Testis (tissue), 3 donors: ENCODE data around the gene FBXO41. TPM values are rescaled to one million over a fixed set of nuclear protein-coding genes. Genes with fewer than 3 reads are reported as not detected.

Experiments
- DNase-seq: peaks from one replicate; pipeline ENCODE4 v3.0.0-alpha.2; 2019
- H3K27ac ChIP-seq, 2 donors: fragments of 200-600 bp; sonication (generic); one replicate each; pipeline ENCODE4 v1.5.1; 2019
- H3K27me3 ChIP-seq: fragments of 200-600 bp; sonication (generic); one replicate; pipeline ENCODE4 v1.5.1; 2019
- H3K36me3 ChIP-seq: fragments of 200-600 bp; sonication (generic); one replicate; pipeline ENCODE4 v1.5.1; 2017; ENCODE audit warnings: low read depth; ENCODE audit errors: missing control alignments
- H3K4me1 ChIP-seq: fragments of 200-600 bp; sonication (generic); one replicate; pipeline ENCODE4 v1.5.1; 2019
- H3K4me3 ChIP-seq, 2 donors: fragments of 200-600 bp; sonication (generic); one replicate each; pipeline ENCODE4 v1.5.1; 2017 to 2019
- H3K9me3 ChIP-seq: fragments of 200-600 bp; sonication (generic); one replicate; pipeline ENCODE4 v1.5.1; 2017
- POLR2A ChIP-seq: fragments of 450-650 bp; IDR thresholded peaks from one replicate; pipeline ENCODE4 v1.6.1; 2017; ENCODE audit warnings: antibody characterized with exemption, mild to moderate bottlenecking, moderate library complexity
- WGBS, 2 donors: methylation state at CpG; one replicate each; pipeline ENCODE4 v1.1.5; 2018; 5-methylcytosine and 5-hydroxymethylcytosine counted together
- intact Hi-C: fragments of 100-400 bp; cut with DNase I; formaldehyde crosslinking; loops from one replicate; pipeline ENCODE4 v1.15.1; 2023; ENCODE audit warnings: low total_unique reads
- polyA plus RNA-seq: library from polyadenylated mRNA; stranded (reverse); fragments of 350-450 nt; fragmentation: Illumina TruSeq; extraction: RNeasy Lipid Tissue Mini Kit (QIAGEN cat#74804); gene quantifications from one replicate; pipeline ENCODE4 v1.2.3, GENCODE V29; 2014; ENCODE audit warnings: low read depth, low replicate concordance; ENCODE audit not compliant: insufficient read depth
- total RNA-seq, 2 donors: library from RNA; depleted of rRNA; stranded (reverse); fragments of >200 nt; gene quantifications; one replicate each; pipeline ENCODE4 v1.2.3, GENCODE V29; 2016
- TF ChIP-seq, protein P1 (sequence below), 3 experiments: fragments of 450-650 bp in 2 of 3; fragments of 200-600 bp in 1 of 3; sonication (generic) in 1 of 3; IDR thresholded peaks; one replicate each; pipeline ENCODE4 v1.5.1; 2016 to 2019; ENCODE audit warnings: antibody characterized with exemption in 3 of 3, mild to moderate bottlenecking in 2 of 3, moderate library complexity in 1 of 3

FBXO41 gene
- total and polyA plus RNA-seq, 3 donors from 2014 or later = 4.9 to 12.4 (median 11.1) TPM

DNA sequence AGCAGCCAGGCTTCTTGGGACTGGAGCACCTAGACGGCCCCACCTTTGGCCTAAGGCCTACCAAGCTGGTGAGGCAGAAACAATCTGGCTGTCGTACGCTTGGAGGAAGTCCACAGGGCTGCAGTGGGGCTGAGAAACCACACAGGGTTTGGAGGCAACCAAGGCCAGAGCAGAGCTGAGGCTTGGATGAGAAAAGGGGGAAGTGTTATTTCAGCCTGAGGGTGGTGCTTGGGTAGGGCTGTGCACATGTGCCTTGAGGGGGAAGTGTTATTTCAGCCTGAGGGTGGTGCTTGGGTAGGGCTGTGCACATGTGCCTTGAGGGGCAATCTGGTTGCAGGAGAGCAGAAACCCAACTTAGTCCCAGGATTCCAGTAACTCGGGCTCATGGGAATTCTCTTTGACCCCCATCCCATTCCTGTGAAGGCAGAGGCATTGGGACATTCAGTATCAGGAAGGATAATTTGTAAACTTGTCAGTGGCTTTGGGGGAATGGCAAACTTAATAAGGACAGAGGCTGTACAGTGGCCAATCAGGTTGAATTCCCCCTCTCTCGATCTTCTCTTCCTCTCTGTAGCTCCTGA is 971 bp upstream of the FBXO41 start:
- Histone ChIP-seq H3K36me3 (no peaks in the 10 kb centered on the region), H3K4me3 (peak overlapping the region in 1 of 2 donors; percentile 81), H3K27ac (no peak overlapping the region), H3K9me3 (no peaks in the 10 kb centered on the region), H3K27me3 (no peaks in the 10 kb centered on the region), H3K4me1 (peaks cover 16% of the 10 kb centered on the region)
- intact Hi-C loops = no loop called here
- no peak for DNase-seq
- TF ChIP-seq POLR2A = no peak
- TF ChIP-seq, protein P1, sequence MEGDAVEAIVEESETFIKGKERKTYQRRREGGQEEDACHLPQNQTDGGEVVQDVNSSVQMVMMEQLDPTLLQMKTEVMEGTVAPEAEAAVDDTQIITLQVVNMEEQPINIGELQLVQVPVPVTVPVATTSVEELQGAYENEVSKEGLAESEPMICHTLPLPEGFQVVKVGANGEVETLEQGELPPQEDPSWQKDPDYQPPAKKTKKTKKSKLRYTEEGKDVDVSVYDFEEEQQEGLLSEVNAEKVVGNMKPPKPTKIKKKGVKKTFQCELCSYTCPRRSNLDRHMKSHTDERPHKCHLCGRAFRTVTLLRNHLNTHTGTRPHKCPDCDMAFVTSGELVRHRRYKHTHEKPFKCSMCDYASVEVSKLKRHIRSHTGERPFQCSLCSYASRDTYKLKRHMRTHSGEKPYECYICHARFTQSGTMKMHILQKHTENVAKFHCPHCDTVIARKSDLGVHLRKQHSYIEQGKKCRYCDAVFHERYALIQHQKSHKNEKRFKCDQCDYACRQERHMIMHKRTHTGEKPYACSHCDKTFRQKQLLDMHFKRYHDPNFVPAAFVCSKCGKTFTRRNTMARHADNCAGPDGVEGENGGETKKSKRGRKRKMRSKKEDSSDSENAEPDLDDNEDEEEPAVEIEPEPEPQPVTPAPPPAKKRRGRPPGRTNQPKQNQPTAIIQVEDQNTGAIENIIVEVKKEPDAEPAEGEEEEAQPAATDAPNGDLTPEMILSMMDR (IDR thresholded peaks at IDR 0.05) = no peak
- WGBS, 2 donors = 45 to 52% methylated on average over 4 to 5 of the region's 5 CpGs

- 5 to 20% methylated on average over 1 to 40 of the region's 43 CpGs for WGBS, 2 donors
- H3K4me1 ChIP-seq = peaks cover 16% of the 10 kb centered on the region
- intact Hi-C loops = no loop called here
- H3K9me3 ChIP-seq = no peaks in the 10 kb centered on the region
- peak overlapping the region; percentile 59 to 81 for H3K4me3 ChIP-seq
- DNase-seq = no peak
- H3K36me3 ChIP-seq = no peaks in the 10 kb centered on the region
- H3K27ac ChIP-seq = no peak overlapping the region
- TF ChIP-seq, protein P1 (IDR thresholded peaks at IDR 0.05) = no peak
- no peak for TF ChIP-seq POLR2A
- H3K27me3 ChIP-seq = no peaks in the 10 kb centered on the region
Observed at GRCh38 chr2:73283545-73284295, 558 bp downstream of the FBXO41 start.

DNA sequence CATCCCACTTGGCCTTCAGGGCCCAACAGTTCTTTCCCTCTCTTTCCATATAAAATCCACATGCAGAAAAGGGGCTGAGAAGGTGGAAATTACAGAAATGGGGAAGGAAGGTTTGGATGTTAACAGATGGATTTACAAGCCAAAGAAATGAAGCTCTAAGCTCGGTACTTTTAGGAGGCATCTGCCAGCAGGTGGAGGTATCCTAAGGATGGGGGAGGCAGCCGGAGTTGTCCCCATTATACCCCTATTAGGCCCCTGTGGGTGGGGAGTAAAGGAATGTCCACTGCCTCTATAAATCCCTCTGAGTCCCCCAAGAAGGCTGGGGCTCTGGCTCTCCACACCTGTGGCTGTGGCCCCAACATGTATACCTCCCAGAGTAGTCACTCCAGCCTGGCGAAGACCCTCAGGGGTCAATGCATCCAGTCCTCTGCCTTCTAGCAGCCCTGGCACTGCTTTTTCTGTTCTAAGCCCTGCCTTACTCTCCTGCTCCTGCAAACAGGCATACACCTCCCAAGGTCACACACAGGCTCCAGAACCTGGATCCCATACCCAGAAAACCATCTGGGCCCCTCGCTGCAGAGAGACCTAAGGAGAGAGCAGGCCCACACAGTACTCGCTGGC is 1.2 kb downstream of the FBXO41 start:
- 46 to 56% methylated on average over 5 of the region's 5 CpGs for WGBS, 2 donors
- Histone ChIP-seq H3K27me3 (no peaks in the 10 kb centered on the region), H3K4me3 (no peak overlapping the region), H3K36me3 (no peaks in the 10 kb centered on the region), H3K27ac (no peak overlapping the region), H3K9me3 (no peaks in the 10 kb centered on the region), H3K4me1 (peaks cover 16% of the 10 kb centered on the region)
- TF ChIP-seq POLR2A = no peak
- TF ChIP-seq, protein P1 (IDR thresholded peaks at IDR 0.05) = no peak
- DNase-seq = no peak
- intact Hi-C loops = no loop called here

DNA sequence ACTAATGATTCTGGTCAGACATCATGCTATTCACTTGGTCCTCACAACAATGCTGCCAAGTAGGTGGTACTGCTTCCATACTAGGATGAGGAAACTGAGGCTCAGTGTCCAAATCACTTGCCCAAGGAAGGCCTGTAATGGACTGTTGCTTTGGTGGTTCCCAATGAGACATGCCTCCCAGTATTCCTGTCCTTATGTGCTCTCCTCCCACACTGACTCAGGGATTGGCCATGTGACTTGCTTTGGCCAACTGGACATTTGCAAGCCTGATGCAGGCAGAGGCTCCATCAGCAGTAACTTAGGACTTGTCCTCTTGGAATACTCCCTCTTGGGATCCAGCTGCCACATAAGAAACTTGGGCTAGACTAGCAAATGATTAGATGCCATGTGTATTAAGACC is 3.0 kb downstream of the FBXO41 start:
- no peak for DNase-seq
- no peaks in the 10 kb centered on the region for H3K27me3 ChIP-seq
- TF ChIP-seq POLR2A = no peak
- TF ChIP-seq, protein P1 (IDR thresholded peaks at IDR 0.05) = no peak
- H3K27ac ChIP-seq = no peak overlapping the region
- no peak overlapping the region for H3K4me3 ChIP-seq
- H3K4me1 ChIP-seq = peaks cover 16% of the 10 kb centered on the region
- intact Hi-C loops = no loop called here
- H3K36me3 ChIP-seq = no peaks in the 10 kb centered on the region
- no peaks in the 10 kb centered on the region for H3K9me3 ChIP-seq
